GM18909 (cell line): Measurements from ENCODE around the gene STRN.

ENCODE experiments used
- ATAC-seq: cut with Tn5 transposase; IDR thresholded peaks from one replicate; pipeline ENCODE4 v1.9.1; 2021; ENCODE audit warnings: mild to moderate bottlenecking; ENCODE audit not compliant: unreplicated experiment, poor library complexity

Gene STRN

GRCh38 chr2:36802952-36803351 is 163.4 kb downstream of the STRN start:
- no peak for ATAC-seq

DNA sequence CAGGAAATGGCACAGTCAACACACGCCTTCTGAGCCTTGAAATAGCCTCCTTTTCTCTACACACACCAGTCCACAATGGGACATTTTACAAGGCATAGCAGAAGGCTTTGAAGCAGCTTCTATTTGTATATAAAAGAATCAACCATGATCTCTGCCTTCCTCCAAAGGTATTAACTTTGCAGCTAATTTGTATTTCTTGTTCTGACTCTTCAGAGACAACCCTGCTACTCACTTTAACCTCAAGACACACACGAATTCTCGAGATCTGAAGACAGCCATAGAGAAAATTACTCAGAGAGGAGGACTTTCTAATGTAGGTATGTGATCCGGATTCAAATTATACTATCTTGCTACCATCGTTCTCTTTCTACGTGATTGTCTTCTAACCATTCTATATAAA is 165.2 kb downstream of the STRN start:
- ATAC-seq = no peak

DNA sequence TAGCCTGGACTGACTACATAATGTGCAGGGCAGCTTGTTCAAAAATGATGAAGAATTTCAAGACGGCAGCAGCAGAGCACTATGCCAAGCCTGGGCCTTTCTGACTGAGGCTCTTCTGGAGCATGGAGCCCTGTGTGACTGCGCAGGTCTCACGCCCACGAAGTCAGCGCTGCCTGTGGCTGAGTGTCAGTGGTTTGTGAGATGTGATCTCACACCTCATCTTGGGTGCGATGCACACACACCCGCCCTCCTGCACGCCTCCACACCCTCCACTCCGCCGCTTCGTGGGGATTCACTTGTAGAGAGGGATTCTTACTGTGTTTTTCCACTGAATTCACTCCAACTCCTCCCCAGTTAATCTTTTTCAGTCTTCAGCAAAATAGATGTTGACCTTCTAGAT is 166.0 kb downstream of the STRN start:
- ATAC-seq = no peak

DNA sequence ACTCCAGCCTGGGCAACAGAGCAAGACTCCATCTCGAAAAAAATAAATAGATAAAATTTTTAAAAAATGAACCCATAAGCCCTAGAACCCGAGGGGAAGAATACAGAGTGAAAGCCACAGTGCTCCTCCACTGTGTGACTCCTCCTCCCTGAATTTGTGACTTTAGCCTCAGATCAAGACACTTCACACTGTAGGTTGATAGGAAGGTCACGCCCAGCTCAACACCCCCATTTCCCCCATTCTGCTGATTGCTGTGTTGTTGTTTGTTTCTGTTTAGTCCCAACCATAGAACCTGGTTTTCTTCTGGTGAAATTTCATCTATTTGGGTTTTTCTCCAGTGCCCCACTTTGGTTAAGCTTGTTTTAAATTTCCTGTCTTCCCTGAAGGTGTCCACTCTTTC is 167.6 kb downstream of the STRN start:
- no peak for ATAC-seq

GRCh38 chr2:36797324-36798070 is 168.8 kb downstream of the STRN start:
- ATAC-seq = no peak
